HG03565 (cell line): ENCODE data around the gene FREY1.
"Not testable (repeated sequence)": the region's sequence is repeated elsewhere in the genome, so short reads cannot be mapped to it uniquely, and the experiment has no call there.

ENCODE experiments used
- ATAC-seq: cut with Tn5 transposase; IDR thresholded peaks from one replicate; pipeline ENCODE4 v1.9.1; 2021; ENCODE audit warnings: mild to moderate bottlenecking, moderate library complexity; ENCODE audit not compliant: unreplicated experiment

The FREY1 gene

DNA sequence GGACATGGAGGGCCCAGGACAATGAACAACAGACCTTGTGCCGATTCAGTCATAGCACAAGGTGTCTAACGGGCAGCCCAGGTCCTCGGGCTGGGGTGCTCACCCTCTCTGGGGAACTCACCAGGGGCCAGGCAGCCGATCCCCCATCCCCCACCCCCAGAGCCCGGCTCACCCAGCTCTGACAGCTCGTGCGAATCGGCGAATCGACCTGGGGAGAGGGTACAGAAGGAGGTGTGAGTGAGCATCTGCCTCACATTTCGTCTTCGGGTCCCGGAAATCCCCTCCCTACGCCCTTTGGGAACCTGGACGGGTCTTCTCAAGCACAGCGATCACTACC lies 10.2 kb upstream of the FREY1 start:
- ATAC-seq: no peak

GRCh38 chr11:45915446-45915845 lies 8.4 kb upstream of the FREY1 start:
- no peak for ATAC-seq

- no peak for ATAC-seq
Measured at GRCh38 chr11:45913942-45914635, 7.0 kb upstream of the FREY1 start.

- no peak for ATAC-seq
Measured at GRCh38 chr11:45913514-45913913, 6.4 kb upstream of the FREY1 start.

DNA sequence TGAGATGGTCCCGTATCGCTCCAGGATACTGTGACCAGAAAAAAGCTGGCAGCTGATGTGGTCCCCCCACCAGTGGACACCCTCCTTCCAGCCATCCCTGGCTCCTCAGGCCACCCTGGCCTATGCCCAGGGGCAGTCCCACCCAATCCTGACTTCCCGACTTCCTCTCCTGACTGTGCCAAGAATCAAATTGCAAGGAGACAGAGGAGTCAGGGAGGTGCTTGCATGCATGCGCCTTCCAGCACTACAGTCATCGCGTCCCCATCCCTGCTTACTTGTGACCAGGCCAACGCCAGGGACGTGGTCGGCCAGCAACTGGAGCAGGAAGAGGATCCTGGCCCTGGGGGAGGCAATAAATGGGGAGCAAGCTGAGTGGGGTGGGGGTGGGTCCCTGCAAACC lies 3.6 kb upstream of the FREY1 start:
- no peak for ATAC-seq

GRCh38 chr11:45909594-45910475 lies 2.8 kb upstream of the FREY1 start:
- no peak for ATAC-seq

DNA sequence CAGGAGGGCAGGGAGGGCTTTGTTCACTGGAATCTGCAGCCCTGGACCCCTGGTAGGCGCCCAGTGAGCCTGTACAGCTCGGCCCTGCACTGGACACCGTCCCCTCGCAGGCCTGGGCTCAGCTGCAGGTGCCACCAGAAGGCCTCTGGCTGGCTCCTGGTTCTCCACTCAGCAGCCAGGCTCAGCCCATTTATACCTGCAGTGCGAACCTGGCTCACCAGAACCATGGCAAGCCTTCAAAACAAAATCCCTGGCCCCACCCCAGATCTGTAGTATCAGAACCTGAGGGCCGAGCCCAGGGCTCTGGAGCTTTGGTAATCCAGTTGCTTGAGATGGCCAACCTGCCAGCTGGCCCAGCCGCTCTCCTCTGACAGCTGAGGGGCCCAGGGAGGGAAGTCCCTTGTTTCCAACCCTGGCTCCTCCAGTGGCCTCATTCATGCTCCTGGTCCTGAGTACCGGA lies 870 bp upstream of the FREY1 start:
- no peak for ATAC-seq

DNA sequence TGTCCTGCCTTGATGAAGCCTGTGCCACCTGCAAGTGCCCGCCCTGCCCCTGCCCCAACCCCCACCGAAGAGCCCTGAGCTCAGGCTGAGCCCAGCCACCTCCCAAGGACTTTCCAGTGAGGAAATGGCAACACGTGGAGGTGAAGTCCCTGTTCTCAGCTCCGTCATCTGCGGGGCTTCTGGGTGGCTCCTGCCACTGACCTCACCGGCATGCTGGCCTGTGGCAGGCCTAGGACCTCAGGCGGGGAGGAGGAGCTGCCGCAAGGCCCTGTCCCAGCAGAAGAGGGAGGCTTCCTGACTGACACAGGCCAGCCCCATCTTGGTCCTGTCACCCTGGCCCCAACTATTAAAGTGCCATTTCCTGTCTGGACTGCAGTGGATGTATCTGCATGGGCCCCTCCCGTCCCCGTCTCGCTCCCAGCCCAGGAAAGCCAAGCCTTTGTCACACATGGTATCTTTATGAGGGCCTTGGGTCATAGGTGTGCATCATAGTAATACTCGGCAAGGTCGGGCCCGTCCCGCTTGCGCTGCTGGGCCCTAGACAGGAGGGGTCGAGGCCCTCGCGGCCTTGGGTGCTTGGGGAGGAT lies 882 bp downstream of the FREY1 start:
- ATAC-seq: no peak

DNA sequence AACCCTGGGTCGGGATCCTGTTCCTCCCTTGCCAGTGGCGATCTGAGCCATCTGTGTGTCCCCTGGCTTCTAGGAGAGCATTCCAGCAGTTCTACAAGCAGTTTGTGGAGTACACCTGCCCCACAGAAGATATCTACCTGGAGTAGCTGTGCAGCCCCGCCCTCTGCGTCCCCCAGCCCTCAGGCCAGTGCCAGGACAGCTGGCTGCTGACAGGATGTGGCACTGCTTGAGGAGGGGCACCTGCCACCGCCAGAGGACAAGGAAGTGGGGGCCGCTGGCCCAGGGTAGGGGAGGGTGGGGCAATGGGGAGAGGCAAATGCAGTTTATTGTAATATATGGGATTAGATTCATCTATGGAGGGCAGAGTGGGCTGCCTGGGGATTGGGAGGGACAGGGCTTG lies 1.5 kb downstream of the FREY1 start:
- ATAC-seq: not testable (repeated sequence)

DNA sequence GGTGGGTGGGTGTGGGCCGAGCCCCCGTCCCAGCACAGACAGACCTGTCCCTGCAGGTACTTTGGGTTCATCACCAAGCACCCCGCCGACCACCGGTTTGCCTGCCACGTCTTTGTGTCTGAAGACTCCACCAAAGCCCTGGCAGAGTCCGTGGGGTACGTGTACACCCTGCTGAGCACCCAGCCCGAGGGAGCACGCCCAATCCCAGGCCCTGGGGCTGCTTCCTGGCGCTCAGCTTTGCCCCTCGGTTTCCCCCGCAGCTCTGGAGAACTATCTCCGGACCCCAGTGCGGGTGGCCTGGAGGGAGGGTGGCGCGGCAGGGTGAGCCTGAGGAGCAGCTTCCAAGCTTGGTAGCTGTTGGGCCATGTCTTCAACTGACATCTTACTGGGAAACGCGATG lies 2.0 kb downstream of the FREY1 start:
- ATAC-seq: no peak

GRCh38 chr11:45904309-45904915 lies 2.7 kb downstream of the FREY1 start:
- no peak for ATAC-seq

DNA sequence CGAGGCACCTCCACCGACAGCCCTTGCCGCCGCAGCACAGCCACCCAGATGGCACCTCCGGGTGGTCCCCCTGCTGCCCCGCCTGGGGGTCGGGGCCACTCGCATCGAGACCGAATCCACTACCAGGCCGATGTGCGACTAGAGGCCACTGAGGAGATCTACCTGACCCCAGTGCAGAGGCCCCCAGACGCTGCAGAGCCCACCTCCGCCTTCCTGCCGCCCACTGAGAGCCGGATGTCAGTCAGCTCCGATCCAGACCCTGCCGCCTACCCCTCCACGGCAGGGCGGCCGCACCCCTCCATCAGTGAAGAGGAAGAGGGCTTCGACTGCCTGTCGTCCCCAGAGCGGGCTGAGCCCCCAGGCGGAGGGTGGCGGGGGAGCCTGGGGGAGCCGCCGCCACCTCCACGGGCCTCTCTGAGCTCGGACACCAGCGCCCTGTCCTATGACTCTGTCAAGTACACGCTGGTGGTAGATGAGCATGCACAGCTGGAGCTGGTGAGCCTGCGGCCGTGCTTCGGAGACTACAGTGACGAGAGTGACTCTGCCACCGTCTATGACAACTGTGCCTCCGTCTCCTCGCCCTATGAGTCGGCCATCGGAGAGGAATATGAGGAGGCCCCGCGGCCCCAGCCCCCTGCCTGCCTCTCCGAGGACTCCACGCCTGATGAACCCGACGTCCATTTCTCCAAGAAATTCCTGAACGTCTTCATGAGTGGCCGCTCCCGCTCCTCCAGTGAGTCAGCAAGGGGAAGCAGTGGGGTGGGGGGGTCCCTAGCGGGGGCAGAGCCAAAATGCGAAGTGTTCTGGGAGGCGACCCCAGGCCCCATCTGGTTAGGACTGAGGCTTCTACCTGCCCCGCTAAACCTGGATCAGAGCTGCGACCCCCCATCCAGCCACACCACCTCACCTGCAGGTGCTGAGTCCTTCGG lies 4.4 kb downstream of the FREY1 start:
- ATAC-seq: no peak

- no peak for ATAC-seq
Measured at GRCh38 chr11:45901626-45902025, 5.4 kb downstream of the FREY1 start.

GRCh38 chr11:45900916-45901617 lies 6.0 kb downstream of the FREY1 start:
- no peak for ATAC-seq

DNA sequence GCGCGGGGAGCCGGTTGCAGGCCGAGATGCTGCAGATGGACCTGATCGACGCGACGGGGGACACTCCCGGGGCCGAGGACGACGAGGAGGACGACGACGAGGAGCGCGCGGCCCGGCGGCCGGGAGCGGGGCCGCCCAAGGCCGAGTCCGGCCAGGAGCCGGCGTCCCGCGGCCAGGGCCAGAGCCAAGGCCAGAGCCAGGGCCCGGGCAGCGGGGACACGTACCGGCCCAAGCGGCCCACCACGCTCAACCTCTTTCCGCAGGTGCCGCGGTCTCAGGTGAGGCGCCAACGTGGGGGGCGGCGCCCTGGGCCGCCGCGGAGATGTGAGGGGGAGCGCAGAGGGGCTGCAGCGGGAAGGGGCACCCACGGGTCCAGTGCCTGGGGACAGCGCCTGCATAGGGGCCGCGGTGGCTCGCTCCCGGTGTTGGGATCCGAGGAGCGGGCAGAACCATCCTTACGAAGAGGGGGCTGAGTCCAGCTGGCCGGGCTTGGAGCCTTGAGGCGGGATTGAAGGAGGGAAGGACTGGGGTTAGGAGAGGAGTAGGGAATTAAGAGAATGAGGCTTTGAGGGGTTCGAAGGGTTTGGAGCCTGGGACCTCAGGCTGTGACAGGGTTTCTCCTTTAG lies 6.8 kb downstream of the FREY1 start:
- not testable (repeated sequence) for ATAC-seq

DNA sequence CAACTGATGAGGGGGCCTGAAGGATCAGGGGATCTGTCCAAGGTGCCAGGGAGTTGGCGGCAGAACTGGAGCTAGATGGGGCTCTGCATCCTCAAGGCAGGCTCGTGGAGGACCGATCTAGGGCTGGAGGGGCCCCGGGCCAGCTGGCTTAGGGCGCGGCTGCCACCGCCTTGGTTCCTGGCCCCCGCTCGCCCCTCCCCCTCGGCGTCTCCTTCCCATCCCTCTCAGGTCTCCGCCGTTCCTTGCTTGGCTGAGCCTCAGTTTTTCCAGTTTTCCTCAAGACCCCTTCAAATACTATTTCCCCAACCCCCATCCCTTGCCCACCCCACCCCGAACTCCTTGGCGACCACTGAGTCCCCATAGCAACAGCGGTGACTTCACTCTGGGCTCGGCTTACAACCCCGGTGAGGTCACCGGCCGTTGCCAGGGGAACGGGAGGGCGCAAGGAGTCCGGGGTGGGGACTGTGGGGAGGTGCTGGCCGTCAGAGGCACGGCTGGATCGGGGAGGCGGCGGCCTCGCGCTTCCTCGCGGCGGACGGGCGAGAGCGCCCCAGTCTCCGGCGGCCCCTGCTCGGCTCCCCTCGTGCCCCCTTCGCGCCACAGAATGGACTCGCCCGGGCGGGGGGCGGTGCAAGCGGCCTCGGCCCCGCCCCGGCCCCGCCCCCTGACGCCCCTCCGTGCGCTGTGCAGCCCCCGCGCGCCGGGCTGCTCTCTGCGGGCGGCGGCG lies 7.5 kb downstream of the FREY1 start:
- ATAC-seq: no peak

- ATAC-seq: no peak
Measured at GRCh38 chr11:45899086-45899447, 8.0 kb downstream of the FREY1 start.

- no peak for ATAC-seq
Measured at GRCh38 chr11:45897556-45897955, 9.5 kb downstream of the FREY1 start.
